Hematopoietic multipotent progenitor cell treated with erythropoietin and hydrocortisone succinate and interleukin-3 and kit ligand, for 6 days (in vitro differentiated cells): ENCODE results near the gene SIRT6.
"Not testable (repeated sequence)": the region's sequence is repeated elsewhere in the genome, so short reads cannot be mapped to it uniquely, and the experiment has no call there.

Source experiments
- DNase-seq: peaks from one replicate; pipeline ENCODE4 v3.0.0-alpha.2; 2015

Gene SIRT6

DNA sequence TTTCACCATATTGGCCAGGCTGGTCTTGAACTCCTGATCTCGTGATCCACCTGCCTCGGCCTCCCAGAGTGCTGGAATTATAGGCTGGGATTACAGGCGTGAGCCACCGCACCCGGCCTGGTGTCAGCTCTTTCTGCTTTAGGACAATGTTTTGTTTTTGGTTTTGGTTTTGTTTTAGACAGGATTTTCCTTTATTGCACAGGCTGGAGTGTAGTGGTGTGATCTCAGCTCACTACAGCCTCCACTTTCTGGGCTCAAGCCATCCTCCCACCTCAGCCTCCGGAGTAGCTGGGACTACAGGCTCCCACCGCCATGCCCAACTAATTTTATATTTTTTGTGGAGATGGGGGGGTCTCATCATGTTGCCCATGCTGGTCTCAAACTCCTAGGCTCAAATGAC lies 53.3 kb downstream of the SIRT6 start:
- DNase-seq, result not testable (repeated sequence)

DNA sequence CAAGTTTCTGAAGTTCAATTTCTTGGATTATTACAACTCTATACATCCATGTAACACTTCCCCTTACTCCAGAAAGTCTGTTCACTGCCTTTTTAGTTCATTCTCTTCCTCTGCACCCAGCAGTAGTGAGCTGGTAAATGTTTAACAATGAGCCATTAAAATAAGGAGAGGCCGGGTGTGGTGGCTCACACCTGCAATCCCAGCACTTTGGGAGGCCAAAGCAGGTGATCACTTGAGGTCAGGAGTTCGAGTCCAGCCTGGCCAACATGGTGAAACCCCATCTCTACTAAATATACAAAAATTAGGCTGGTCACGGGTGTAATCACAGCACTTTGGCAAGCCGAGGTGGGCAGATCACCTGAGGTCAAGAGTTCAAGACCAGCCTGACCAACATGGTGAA lies 55.0 kb downstream of the SIRT6 start:
- DNase-seq, result not testable (repeated sequence)

DNA sequence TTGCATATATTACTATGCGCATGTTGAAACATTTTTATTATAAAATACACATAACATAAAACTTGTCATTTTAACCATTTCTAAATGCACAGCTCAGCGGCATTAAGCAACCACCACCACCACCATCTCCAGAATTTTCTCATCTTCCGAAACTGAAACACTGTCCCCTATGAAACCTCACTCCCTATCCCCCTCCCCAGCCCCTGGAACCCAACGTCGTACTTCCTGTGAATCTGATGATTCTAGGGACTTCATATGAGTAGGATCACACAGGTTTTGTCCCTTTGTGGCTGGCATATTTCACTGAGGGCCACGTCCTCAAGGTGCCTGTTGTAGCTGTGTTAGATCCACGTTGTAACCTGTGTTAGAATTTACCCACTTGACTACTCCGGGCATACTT lies 57.7 kb downstream of the SIRT6 start:
- DNase-seq, result no peak
